GM13976 (cell line): ENCODE data around the gene SMAD7.
A peak's percentile ranks its signal among the peaks of the same experiment; 100 is the strongest.

Experiments used
- DNase-seq: peaks from one replicate; pipeline ENCODE4 v3.0.0; 2012; ENCODE audit warnings: low spot score
- in situ Hi-C: fragments of 300-500 bp; cut with MboI; formaldehyde crosslinking; loops from one replicate; pipeline ENCODE4 v1.12.0; 2022; ENCODE audit warnings: low sequenced_read_pairs, mixed read lengths, inconsistent platforms; ENCODE audit not compliant: unreplicated experiment
- TF ChIP-seq, protein P1 (sequence below): IDR thresholded peaks from 2 replicates; pipeline ENCODE4 v1.5.1; 2012; ENCODE audit warnings: borderline replicate concordance, mild to moderate bottlenecking; ENCODE audit not compliant: insufficient read depth; ENCODE audit errors: extremely low read depth, missing control alignments, control extremely low read depth

SMAD7 gene

DNA sequence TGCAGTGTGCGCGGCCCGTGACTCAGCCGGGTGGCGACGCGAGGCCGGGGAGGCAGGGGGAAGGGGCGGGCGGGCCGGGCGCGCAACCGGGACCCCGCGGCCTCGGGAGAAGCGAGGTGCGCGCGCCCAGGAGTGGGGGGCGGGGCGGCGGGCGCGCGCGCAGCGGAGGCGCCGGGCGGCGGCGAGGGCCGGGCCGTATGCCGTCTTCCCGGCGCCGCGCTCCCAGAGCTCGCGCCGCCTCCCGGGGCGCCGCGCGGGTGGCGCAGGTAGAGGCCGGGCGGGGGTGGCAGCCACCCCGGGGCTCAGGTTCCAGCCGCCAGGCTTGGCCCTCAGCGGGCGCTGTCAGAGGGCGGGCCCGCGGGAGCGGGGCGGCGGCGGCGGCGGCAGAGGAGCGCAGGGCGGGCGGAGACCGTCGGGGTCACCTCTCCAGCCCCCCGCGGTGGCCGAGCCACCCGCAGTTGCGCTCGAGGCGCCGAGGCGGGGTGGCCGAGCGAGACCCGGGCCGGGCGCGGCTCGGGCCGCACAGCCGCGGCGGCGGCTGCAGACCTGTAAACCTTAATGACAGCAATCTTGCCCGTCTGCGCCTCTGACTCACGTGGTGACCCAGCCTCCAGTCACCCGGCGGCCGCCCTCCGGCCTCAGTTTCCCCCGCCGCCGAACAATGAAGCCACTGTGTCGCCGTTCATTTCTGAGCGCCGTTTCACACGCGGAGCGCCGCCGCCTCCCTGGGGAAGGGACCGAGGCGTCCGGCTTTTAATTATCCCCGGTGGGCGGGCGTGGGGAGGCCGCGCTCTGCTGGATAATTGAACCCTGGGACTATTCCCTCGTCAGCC is 25.3 kb upstream of the SMAD7 start:
- TF ChIP-seq, protein P1, sequence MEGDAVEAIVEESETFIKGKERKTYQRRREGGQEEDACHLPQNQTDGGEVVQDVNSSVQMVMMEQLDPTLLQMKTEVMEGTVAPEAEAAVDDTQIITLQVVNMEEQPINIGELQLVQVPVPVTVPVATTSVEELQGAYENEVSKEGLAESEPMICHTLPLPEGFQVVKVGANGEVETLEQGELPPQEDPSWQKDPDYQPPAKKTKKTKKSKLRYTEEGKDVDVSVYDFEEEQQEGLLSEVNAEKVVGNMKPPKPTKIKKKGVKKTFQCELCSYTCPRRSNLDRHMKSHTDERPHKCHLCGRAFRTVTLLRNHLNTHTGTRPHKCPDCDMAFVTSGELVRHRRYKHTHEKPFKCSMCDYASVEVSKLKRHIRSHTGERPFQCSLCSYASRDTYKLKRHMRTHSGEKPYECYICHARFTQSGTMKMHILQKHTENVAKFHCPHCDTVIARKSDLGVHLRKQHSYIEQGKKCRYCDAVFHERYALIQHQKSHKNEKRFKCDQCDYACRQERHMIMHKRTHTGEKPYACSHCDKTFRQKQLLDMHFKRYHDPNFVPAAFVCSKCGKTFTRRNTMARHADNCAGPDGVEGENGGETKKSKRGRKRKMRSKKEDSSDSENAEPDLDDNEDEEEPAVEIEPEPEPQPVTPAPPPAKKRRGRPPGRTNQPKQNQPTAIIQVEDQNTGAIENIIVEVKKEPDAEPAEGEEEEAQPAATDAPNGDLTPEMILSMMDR: no peak
- in situ Hi-C loops: loop anchor here (25.0 kb wide), 1 partner anchor 89 kb away; no protein-coding TSS in a partner anchor
- DNase-seq: peak; percentile 92

DNA sequence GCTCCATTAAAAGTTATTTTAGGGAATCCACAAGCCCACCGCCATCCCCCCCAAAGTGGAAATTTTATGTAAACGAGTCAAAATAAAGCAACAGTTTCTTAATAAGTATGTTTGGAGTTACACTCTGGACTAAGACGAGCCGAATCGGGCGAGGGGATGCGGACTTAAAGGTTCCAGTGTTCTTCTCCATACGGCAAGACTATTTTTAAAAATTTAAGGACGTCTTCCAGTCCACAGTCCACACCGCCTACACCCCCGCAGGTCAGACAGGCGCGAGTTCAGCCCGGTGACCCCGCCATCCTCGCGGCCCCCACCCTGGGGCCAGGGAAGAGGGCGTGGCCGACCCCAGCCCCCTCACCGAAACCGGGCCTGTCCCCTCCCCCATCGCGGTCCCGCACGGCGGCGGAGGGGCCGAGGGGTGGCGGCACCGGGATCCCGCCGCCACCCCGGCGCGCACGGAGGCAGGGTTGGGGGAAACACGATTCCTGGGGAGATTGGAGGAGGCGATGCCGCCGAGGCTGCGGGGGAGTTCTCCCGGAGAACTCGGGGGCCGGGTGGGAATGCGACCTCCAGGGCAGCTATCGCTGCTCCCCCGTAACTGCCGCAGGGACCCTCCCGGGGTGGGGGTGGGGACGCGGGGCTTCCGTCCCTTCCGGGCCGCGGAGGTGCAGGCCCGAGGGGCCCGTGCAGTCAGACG is 24.5 kb upstream of the SMAD7 start:
- TF ChIP-seq, protein P1: no peak
- in situ Hi-C loops: loop anchor here (25.0 kb wide), 1 partner anchor 88 kb away; no protein-coding TSS in a partner anchor

DNA sequence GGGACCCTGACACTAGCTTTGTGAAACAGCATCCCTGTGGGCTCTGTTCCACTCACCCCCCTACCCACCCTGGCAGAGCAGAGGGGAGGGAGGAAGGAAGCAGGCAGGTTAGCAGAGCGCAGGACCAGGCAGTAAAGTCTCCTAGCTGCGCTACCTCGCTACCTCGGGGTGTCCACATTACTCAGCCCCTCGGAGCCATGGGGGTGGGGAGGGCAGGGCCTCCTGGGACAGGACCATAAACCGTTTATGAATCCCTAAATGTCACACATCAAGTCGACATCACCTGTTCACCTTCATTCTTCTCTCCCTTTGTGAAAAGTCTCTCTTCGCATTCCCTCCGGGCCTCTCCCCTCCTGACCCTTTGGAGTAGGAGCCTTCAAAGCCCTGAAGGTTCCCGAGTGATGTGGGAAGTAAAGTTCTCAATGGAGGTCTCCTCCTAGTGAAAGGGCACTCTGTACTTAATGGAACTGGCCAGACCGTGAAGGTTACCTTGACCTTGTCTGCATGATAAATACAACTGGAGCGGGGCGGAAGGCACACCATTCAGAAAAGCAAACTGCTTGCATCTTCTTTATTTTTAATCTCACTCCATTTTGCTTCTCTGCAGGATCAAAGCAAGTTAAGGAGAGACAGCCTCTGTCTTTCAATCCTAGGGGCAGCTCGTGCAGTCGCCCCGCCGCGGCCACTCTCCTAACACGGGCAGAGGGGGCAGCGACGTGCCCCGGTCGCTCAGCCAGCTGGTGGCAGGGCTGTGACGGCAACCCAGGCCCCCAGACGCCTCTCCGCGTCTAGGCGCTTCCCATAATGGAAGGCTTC is 23.7 kb upstream of the SMAD7 start:
- DNase-seq: no peak
- in situ Hi-C loops: loop anchor here (25.0 kb wide), 1 partner anchor 87 kb away; no protein-coding TSS in a partner anchor
- TF ChIP-seq, protein P1: no peak

More for the DNA sequence above, 24.5 kb upstream of the SMAD7 start:
- no peak for DNase-seq

- DNase-seq: no peak
- TF ChIP-seq, protein P1: no peak
- in situ Hi-C loops: no loop called here
These were observed 23.0 kb upstream of the SMAD7 start for GRCh38 chr18:48973731-48974130.

- TF ChIP-seq, protein P1: no peak
- in situ Hi-C loops: no loop called here
- no peak for DNase-seq
These were observed 17.8 kb upstream of the SMAD7 start for GRCh38 chr18:48968412-48969215.
